Measurements from ENCODE around the gene RPL37. TPM values are rescaled to one million over a fixed set of nuclear protein-coding genes. Genes with fewer than 3 reads are reported as not detected.
"Not testable (repeated sequence)": the region's sequence is repeated elsewhere in the genome, so short reads cannot be mapped to it uniquely, and the experiment has no call there.

RPL37 gene
- 1,000 to 10,000 TPM; 1,192 to 1,333 TPM for total RNA-seq

DNA sequence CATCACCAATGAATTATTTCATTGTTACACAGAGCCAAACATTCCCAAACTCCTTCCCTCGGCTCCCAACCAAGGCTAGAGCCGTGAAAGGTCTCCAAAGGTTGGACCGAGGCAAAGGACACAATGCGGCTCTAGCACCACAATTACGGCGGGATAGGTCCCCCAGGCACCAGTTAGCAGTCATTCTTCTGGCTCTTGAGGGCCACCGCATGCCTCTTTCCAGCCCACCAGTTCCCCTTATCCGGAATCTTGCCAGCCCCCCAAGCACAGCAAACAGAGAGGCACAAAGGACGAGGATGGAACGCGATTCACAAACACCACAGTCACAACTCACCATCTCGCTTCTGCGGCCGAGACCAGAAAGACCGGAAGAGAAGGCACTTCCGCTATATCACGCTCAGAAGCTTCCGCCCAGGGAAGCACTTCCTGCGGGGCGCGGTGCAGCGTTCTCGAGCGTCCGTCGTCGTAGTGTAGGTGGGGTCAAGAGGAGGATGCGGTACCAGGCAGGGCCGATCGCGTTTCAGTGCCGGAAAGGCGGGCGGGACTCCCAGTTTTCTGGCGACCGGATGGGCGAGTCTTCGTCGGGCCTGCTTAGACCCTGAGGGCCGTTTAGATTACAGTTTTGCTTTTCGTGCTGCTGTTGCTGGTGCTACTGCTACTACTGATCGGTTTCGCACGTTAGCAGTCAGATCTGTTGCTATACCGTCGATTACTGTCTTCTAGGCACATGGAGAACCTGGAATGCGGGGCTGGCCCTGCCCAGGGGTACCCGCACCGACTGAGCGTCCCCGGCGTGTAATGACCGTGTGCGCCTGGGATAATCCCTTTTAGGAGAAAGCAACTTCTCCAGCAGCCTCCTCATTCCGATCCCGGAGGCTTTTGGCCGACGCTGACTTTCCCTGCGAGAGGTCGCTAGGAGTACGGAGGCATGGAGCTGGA is at the start of gene RPL37:
Gene RPL37 (minus strand): TSS at position 374 of the 939 bp plus-strand sequence. CDS start 37 bp downstream, at position 337.
- Mint-ChIP-seq H3K27me3 (no peaks in the 10 kb centered on the region), H3K4me3 (peak within 1 kb of the TSS; percentile 99), H3K27ac (peak within 1 kb of the TSS; percentile 98), H3K4me1 (peaks cover 57% of the 10 kb centered on the region), H3K36me3 (peaks cover 52% of the 10 kb centered on the region), H3K9me3 (ENCODE audit: low read depth) (no peaks in the 10 kb centered on the region)
- DNase-seq (peak; percentile 97), ATAC-seq (peak; percentile 98)
- CTCF ChIA-PET, result interaction anchor here (1.0 kb wide), 1 partner anchor 32 kb away, joined by 3 read pairs; no protein-coding TSS in a partner anchor

DNA sequence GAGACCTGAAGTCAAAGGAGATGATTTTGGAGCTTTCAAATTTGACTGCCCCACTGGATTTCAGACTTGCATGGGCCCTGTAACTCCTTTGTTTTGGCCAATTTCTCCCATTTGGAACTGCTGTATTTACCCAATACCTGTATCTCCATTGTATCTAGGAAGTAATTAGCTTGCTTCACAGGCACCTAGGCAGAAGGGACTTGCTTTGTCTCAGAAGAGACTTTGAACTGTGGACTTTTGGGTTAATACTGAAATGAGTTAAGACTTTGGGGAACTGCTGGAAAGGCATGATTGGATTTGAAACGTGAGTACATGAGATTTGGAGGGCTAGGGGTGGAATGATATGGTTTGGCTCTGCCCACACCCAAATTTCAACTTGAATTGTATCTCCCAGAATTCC is 48.0 kb upstream of the RPL37 start:
- ATAC-seq; H3K36me3 Mint-ChIP-seq; DNase-seq; H3K4me1 Mint-ChIP-seq; H3K4me3 Mint-ChIP-seq; H3K9me3 Mint-ChIP-seq (ENCODE audit: low read depth); H3K27ac Mint-ChIP-seq: not testable (repeated sequence)
- H3K27me3 Mint-ChIP-seq, result peaks cover 12% of the 10 kb centered on the region
- CTCF ChIA-PET, result interaction anchor here (0.9 kb wide), 1 partner anchor 10 kb away, joined by 3 read pairs; no protein-coding TSS in a partner anchor

DNA sequence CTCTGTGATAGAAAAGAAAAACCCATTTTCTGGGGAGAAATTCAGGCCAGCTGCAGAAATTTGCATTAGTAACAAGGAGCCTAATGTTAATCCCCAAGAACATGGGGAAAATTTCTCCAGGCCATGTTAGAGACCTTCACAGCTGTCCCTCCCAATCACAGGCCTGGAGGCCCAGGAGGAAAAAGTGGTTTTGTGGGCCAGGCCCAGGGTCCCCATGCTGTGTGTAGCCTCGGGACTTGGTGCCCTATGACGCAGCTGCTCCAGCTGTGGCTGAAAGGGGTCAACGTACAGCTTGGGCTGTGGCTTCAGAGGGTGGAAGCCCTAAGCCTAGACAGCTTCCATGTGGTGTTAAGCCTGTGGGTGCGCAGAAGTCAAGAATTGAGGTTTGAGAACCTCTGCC is 47.3 kb upstream of the RPL37 start:
- CTCF ChIA-PET, result interaction anchor here (0.9 kb wide), 1 partner anchor 9 kb away, joined by 3 read pairs; no protein-coding TSS in a partner anchor
- no peak overlapping the region for H3K4me3 Mint-ChIP-seq
- H3K27me3 Mint-ChIP-seq, result peaks cover 11% of the 10 kb centered on the region
- no peaks in the 10 kb centered on the region for H3K4me1 Mint-ChIP-seq
- H3K9me3 Mint-ChIP-seq (ENCODE audit: low read depth), result no peaks in the 10 kb centered on the region
- peaks cover 2% of the 10 kb centered on the region for H3K36me3 Mint-ChIP-seq
- ATAC-seq, result no peak
- DNase-seq, result no peak
- H3K27ac Mint-ChIP-seq, result no peak overlapping the region

DNA sequence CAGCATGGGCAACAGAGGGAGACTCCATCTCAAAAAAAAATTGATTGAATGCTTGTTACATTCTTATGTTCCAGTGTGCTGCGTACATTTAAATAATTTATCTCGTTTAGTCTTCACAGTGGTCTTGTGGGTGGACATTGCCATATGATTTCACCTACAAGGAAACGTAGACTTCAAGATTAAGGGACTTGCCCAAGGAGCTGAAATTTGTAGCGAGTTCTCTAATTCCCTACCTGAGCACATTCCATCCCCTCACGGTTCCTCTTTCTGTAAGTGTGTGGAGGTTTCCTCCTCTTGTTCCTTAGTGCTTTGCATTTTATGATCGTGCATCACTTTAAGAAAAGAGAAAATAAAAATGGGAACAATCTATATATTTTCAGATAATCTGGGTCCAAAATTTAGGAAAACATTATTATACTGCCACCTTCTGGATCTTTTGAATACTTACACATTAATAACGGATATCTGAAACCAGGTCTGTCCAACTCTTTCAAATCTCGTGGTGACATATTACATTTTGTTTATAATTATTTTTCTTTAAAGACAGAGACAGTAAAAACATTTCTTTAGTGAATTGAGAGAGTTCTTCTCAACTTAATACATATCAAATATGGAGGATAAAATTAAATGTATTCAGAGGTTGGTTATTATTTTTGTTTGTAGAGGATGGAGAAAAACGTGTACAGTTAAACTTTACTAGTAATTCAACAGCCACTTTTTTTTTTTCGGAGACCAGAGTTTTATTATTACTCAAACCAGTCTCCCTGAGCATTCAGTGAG is 44.3 kb upstream of the RPL37 start:
- Mint-ChIP-seq H3K36me3 (peaks cover 2% of the 10 kb centered on the region), H3K27me3 (peaks cover 10% of the 10 kb centered on the region), H3K4me3 (no peak overlapping the region), H3K4me1 (no peaks in the 10 kb centered on the region), H3K27ac (no peak overlapping the region), H3K9me3 (ENCODE audit: low read depth) (peaks cover 4% of the 10 kb centered on the region)
- no peak for ATAC-seq
- CTCF ChIA-PET, result interaction anchor here (0.6 to 1.4 kb wide), 6 partner anchors 12 to 1165 kb away, joined by 3 to 6 read pairs (median 4); partner anchors contain the start of genes CARD6 and TTC33
- no peak for DNase-seq

DNA sequence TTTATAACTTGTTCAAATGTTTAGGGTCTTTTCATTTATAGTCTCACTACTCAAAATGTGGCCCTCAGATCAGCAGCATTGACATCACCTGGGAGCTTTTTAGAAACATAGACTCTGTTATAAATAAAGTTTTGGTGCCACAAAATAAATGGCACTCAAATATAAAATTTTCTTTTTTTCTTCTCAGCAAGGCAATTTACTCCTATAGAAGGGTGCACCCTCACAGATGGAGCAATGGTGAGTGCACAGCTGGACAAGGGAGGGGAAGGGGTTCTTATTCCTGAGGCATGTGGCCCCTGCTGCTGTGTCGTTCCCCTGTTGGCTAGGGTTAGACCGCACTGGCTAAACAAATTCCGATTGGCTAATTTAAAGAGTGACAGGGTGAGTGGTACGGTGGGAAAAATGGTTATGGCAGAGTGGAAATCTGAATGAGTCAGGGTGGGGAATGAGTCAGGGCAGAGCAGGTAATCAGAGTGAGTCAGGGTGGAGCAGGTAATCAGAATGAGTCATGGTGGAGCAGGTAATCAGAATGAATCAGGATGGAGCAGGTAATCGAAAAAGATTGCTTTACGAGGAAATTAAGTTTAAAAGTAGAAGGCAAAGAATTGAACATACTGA is 42.5 kb upstream of the RPL37 start:
- Mint-ChIP-seq H3K9me3 (ENCODE audit: low read depth) (peaks cover 4% of the 10 kb centered on the region), H3K4me1 (no peaks in the 10 kb centered on the region), H3K27ac (no peak overlapping the region), H3K36me3 (peaks cover 2% of the 10 kb centered on the region), H3K27me3 (peaks cover 17% of the 10 kb centered on the region), H3K4me3 (no peak overlapping the region)
- ATAC-seq, result no peak
- no peak for DNase-seq
- CTCF ChIA-PET, result no interaction called here

DNA sequence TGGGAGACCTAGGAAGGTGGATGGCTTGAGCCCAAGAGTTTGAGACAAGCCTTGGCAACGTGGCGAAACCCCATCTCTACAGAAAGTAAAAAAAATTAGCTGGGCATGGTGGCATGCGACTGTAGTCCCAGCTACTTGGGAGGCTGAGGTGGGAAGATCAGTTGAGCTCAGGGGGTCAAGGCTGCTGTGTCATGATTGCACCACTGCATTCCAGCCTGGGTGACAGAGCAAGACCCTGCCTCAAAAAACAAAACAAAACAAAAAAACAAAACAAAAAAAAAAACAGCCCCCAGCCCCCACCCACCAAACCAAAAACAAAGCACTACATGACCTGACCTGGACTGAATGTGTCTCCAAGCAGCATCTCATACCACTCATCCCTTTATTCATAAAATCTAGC is 40.9 kb upstream of the RPL37 start:
- H3K27me3 Mint-ChIP-seq, result peaks cover 11% of the 10 kb centered on the region
- no peaks in the 10 kb centered on the region for H3K36me3 Mint-ChIP-seq
- no peaks in the 10 kb centered on the region for H3K4me1 Mint-ChIP-seq
- no peak for ATAC-seq
- H3K9me3 Mint-ChIP-seq (ENCODE audit: low read depth), result peaks cover 4% of the 10 kb centered on the region
- CTCF ChIA-PET, result interaction anchor here (1.0 kb wide), 1 partner anchor 1297 kb away, joined by 3 read pairs; no protein-coding TSS in a partner anchor
- DNase-seq, result no peak
- no peak overlapping the region for H3K4me3 Mint-ChIP-seq
- no peak overlapping the region for H3K27ac Mint-ChIP-seq

DNA sequence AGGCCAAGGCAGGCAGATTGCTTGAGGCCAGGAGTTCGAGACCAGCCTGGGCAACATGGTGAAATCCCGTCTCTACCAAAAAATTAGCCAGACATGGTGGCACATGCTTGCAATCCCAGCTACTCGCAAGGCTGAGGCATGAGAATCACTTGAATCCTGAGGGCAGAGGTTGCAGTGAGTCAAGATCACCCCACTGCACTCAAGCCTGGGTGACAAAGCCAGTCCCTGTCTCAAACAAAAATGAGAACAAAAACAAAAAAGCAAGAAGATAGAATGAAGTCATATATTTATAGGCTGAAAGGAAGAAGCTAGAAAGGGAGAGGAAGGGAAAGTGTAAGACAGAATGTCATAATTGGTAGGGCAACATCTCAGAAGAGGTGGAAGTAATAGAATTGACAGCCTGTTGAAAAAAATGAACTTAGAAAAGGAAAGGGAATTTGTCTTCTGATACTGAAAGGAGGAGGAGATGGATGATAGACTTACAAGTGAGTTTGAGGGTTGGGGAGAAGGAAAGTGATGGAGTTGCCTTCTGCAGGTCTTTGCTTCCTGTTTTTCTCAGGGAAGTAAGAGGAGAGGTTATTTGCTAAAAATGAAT is 38.4 kb upstream of the RPL37 start:
- no peak for ATAC-seq
- DNase-seq, result no peak
- H3K4me1 Mint-ChIP-seq, result no peaks in the 10 kb centered on the region
- no peak overlapping the region for H3K4me3 Mint-ChIP-seq
- H3K36me3 Mint-ChIP-seq, result no peaks in the 10 kb centered on the region
- H3K27me3 Mint-ChIP-seq, result peaks cover 20% of the 10 kb centered on the region
- CTCF ChIA-PET, result interaction anchor here (1.1 kb wide), 1 partner anchor 9 kb away, joined by 3 read pairs; no protein-coding TSS in a partner anchor
- H3K9me3 Mint-ChIP-seq (ENCODE audit: low read depth), result peaks cover 4% of the 10 kb centered on the region
- no peak overlapping the region for H3K27ac Mint-ChIP-seq

DNA sequence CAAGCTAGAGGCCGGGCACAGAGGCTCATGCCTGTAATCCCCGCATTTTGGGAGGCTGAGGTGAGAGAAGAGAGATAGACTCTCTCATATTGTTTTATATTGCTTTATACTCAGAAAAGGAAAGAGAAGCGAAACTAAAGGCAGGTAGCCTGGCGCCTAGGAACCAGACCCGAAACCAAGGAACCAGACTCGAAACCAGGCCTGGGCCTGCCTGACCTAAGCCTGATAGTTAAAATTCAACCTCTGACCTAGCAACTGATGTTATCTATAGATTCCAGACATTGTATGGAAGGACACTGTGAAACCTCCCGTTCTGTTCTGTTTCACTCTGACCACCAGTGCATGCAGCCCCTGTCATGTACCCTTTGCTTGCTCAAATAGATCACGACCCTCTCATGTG is 37.2 kb upstream of the RPL37 start:
- ATAC-seq, result not testable (repeated sequence)

DNA sequence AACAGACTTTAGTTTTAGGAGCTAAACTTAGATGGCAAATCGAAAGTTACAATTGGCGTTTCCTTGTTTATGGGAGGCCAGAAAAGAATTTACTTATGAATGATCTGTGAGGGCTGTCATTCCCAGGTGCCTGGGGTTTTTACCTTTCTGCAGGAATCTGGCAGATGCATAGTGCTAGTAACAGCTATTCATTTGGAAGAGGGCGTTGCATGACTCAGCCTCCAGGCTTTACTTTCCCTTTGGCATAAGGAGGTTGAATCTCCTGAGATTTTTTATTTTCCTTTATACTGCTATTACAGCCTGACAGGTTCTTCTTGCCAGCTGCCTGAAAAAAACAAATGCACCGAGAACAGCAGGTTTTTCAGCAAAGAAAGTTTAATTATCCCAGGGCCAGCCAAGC is 36.2 kb upstream of the RPL37 start:
- no peaks in the 10 kb centered on the region for H3K9me3 Mint-ChIP-seq (ENCODE audit: low read depth)
- H3K27ac Mint-ChIP-seq, result no peak overlapping the region
- no peaks in the 10 kb centered on the region for H3K36me3 Mint-ChIP-seq
- CTCF ChIA-PET, result no interaction called here
- ATAC-seq (no peak), DNase-seq (no peak)
- no peaks in the 10 kb centered on the region for H3K4me1 Mint-ChIP-seq
- H3K4me3 Mint-ChIP-seq, result no peak overlapping the region
- peaks cover 21% of the 10 kb centered on the region for H3K27me3 Mint-ChIP-seq

More for the DNA sequence above, 37.2 kb upstream of the RPL37 start:
- H3K4me1 Mint-ChIP-seq; DNase-seq; H3K27ac Mint-ChIP-seq; H3K9me3 Mint-ChIP-seq (ENCODE audit: low read depth); H3K36me3 Mint-ChIP-seq; H3K4me3 Mint-ChIP-seq: not testable (repeated sequence)
- H3K27me3 Mint-ChIP-seq, result peaks cover 21% of the 10 kb centered on the region
- CTCF ChIA-PET, result interaction anchor here (0.5 kb wide), 1 partner anchor 10 kb away, joined by 3 read pairs; no protein-coding TSS in a partner anchor

DNA sequence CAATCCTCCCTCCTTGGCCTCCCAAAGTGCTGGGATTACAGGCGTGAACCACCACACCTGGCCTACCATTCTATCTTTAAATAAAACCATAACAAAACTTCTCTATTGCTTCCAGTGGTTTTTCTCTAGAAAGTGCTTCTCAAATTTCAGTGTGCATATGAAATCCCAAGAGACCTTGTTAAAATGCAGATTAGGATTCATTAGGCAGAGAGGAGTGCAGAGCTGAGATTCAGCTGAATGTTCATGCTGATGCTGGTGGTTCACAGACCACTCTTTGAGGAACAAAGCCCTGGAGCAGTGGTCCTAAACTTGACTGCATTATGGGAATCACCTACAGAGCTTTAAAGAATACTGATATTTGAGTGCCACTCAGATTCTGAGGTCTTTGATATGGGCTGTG is 34.4 kb upstream of the RPL37 start:
- no peak for DNase-seq
- Mint-ChIP-seq H3K36me3 (no peaks in the 10 kb centered on the region), H3K27me3 (peaks cover 19% of the 10 kb centered on the region), H3K4me1 (no peaks in the 10 kb centered on the region), H3K9me3 (ENCODE audit: low read depth) (no peaks in the 10 kb centered on the region), H3K27ac (no peak overlapping the region), H3K4me3 (no peak overlapping the region)
- no peak for ATAC-seq
- CTCF ChIA-PET, result no interaction called here

DNA sequence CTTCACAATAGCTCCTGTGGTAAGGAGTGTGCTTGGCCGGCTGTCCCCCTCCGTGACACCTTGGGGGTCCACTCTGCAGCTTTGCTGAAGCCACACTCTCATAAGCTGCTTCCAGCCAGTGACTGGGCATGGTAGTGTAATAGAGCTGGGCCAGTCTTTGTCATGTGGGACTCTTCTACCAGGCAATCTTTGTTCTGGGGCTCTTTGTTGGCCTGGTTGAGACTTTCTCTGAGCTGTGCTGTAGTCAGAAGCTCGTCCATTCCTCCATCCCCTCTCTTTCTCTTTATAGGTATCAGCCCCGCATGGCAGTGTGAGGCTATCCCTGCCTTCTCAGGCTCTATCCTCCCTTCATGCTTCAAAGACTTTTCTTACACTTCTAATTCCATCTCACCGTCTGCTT is 31.8 kb upstream of the RPL37 start:
- ATAC-seq (no peak), DNase-seq (no peak)
- no peaks in the 10 kb centered on the region for H3K4me1 Mint-ChIP-seq
- CTCF ChIA-PET, result no interaction called here
- H3K27ac Mint-ChIP-seq, result no peak overlapping the region
- no peaks in the 10 kb centered on the region for H3K36me3 Mint-ChIP-seq
- H3K27me3 Mint-ChIP-seq, result peaks cover 11% of the 10 kb centered on the region
- no peaks in the 10 kb centered on the region for H3K9me3 Mint-ChIP-seq (ENCODE audit: low read depth)
- H3K4me3 Mint-ChIP-seq, result no peak overlapping the region

DNA sequence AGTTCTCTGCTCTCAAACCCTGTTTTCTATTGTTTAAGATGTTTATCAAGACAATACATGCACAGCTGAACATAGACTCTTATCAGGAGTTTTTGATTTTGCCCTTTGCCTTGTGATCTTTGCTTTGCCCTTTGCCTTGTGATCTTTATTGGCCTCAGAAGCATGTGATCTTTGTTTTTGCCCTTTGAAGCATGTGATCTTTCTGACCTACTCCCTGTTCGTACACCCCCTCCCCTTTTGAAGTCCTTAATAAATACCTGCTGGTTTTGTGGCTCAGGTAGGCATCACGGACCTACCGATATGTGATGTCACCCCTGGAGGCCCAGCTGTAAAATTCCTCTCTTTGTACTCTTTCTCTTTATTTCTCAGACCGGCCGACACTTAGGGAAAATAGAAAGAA is 30.0 kb upstream of the RPL37 start:
- H3K36me3 Mint-ChIP-seq; H3K4me1 Mint-ChIP-seq; CTCF ChIA-PET; H3K9me3 Mint-ChIP-seq (ENCODE audit: low read depth); H3K27ac Mint-ChIP-seq; DNase-seq; ATAC-seq; H3K4me3 Mint-ChIP-seq; H3K27me3 Mint-ChIP-seq: not testable (repeated sequence)

DNA sequence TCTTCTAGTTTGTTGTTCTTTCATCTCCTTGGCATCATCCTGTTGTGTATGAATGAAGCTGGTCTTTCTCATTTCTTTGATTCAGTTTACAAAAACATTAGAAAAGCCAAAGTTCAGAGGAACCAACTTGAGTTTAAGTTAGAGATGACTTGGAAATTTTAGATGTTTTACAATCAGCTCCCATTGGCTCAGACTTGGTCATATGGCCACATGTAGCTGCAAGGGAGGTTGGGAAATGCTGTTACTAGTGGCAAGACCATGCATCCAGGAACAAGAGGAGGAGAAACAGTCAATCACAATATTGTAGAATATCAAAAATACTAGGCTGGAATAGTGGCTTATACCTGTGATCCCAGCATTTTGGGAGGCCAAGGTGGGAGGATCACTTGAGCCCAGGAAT is 25.7 kb upstream of the RPL37 start:
- DNase-seq (no peak), ATAC-seq (no peak)
- Mint-ChIP-seq H3K4me1 (no peaks in the 10 kb centered on the region), H3K27me3 (no peaks in the 10 kb centered on the region), H3K4me3 (no peak overlapping the region), H3K36me3 (peaks cover under 1% of the 10 kb centered on the region), H3K9me3 (ENCODE audit: low read depth) (no peaks in the 10 kb centered on the region), H3K27ac (no peak overlapping the region)
- CTCF ChIA-PET, result no interaction called here
